Upper lobe of right lung (tissue), 1 donor: Measurements from ENCODE around the gene NDUFAF2. TPM values are rescaled to one million over a fixed set of nuclear protein-coding genes. Genes with fewer than 3 reads are reported as not detected.

Experiments
- ATAC-seq: fragments of 200-7000 bp; cut with Tn5 transposase; one replicate; pipeline ENCODE4 v1.9.1; 2020; ENCODE audit warnings: mild to moderate bottlenecking, moderate library complexity
- DNase-seq: peaks from one replicate; pipeline ENCODE4 v3.0.0-alpha.2; 2020
- H3K27ac ChIP-seq: fragments of 200-600 bp; one replicate; pipeline ENCODE4 v1.8.0; 2022
- H3K27me3 ChIP-seq: fragments of 200-600 bp; one replicate; pipeline ENCODE4 v1.8.0; 2022; ENCODE audit warnings: mild to moderate bottlenecking
- H3K36me3 ChIP-seq: fragments of 200-600 bp; one replicate; pipeline ENCODE4 v1.8.0; 2022
- H3K4me1 ChIP-seq: fragments of 200-600 bp; one replicate; pipeline ENCODE4 v1.8.0; 2022
- H3K4me3 ChIP-seq: fragments of 200-600 bp; one replicate; pipeline ENCODE4 v1.8.0; 2022; ENCODE audit warnings: mild to moderate bottlenecking
- H3K9me3 ChIP-seq: fragments of 200-600 bp; one replicate; pipeline ENCODE4 v1.8.0; 2022
- intact Hi-C: fragments of 100-400 bp; cut with DNase I; formaldehyde crosslinking; loops from one replicate; pipeline ENCODE4 v1.11.0; 2022
- total RNA-seq: library from RNA; stranded (reverse); fragmentation: NEBNext Ultra II Directional; extraction: Animal tissue kit (Norgen Biotek cat#: 25700); gene quantifications from one replicate; pipeline ENCODE4 v1.2.1, GENCODE V29; 2021
- TF ChIP-seq, protein P1 (sequence below): fragments of 200-600 bp; IDR thresholded peaks from one replicate; pipeline ENCODE4 v1.8.0; 2022; ENCODE audit warnings: antibody characterized with exemption
- donor health status: DM: no; HTN: yes; CAD: no; lungs with severe emphysema.

Gene NDUFAF2
- total RNA-seq, 1 donor from 2014 or later: 17.9 TPM

DNA sequence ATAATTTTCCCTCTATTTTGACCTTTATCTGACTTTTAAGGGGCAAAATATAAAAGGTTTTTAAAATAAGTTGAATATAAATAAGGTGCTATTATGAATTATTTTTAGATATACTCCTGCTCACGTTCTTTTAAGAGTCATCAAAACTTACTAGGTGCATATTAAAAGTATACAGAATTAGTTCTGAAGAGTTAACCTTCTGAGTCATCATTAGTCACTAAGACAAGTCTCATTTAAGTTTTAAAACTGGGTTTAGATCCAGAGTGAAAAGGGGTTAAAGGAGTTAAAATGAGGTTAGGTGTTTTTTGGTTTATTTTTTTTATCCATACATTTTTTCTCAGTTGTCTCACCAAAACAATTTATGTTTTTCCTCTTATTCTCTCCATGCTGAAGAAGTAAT is 175.5 kb downstream of the NDUFAF2 start:
- no peaks in the 10 kb centered on the region for H3K27me3 ChIP-seq
- no peak overlapping the region for H3K4me3 ChIP-seq
- ATAC-seq (no peak), DNase-seq (no peak)
- intact Hi-C loops: no loop called here
- H3K36me3 ChIP-seq: no peaks in the 10 kb centered on the region
- H3K9me3 ChIP-seq: no peaks in the 10 kb centered on the region
- TF ChIP-seq, protein P1, sequence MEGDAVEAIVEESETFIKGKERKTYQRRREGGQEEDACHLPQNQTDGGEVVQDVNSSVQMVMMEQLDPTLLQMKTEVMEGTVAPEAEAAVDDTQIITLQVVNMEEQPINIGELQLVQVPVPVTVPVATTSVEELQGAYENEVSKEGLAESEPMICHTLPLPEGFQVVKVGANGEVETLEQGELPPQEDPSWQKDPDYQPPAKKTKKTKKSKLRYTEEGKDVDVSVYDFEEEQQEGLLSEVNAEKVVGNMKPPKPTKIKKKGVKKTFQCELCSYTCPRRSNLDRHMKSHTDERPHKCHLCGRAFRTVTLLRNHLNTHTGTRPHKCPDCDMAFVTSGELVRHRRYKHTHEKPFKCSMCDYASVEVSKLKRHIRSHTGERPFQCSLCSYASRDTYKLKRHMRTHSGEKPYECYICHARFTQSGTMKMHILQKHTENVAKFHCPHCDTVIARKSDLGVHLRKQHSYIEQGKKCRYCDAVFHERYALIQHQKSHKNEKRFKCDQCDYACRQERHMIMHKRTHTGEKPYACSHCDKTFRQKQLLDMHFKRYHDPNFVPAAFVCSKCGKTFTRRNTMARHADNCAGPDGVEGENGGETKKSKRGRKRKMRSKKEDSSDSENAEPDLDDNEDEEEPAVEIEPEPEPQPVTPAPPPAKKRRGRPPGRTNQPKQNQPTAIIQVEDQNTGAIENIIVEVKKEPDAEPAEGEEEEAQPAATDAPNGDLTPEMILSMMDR: no peak
- H3K27ac ChIP-seq: no peak overlapping the region
- H3K4me1 ChIP-seq: no peaks in the 10 kb centered on the region

DNA sequence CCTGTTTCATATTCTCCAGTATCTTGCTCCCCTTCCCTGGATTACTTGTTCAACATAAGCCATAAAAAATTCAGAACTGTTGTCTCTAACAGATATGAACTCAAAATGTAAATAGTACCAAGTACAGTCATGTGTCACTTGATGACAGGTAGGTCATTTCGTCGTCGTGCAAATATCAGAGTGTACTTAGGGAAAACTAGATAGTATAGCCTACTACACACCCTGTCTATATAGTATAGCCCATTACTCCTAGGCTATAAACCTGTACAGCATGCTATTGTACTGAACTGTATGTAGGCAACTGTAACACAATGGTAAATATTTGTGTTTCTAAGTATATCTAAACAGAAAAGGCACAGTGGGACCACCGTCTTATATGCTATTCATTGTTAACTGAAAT is 178.1 kb downstream of the NDUFAF2 start:
- Histone ChIP-seq H3K27ac (no peak overlapping the region), H3K9me3 (no peaks in the 10 kb centered on the region), H3K27me3 (no peaks in the 10 kb centered on the region), H3K4me1 (no peaks in the 10 kb centered on the region), H3K4me3 (no peak overlapping the region), H3K36me3 (no peaks in the 10 kb centered on the region)
- DNase-seq (no peak), ATAC-seq (no peak)
- intact Hi-C loops: no loop called here
- TF ChIP-seq, protein P1: no peak

DNA sequence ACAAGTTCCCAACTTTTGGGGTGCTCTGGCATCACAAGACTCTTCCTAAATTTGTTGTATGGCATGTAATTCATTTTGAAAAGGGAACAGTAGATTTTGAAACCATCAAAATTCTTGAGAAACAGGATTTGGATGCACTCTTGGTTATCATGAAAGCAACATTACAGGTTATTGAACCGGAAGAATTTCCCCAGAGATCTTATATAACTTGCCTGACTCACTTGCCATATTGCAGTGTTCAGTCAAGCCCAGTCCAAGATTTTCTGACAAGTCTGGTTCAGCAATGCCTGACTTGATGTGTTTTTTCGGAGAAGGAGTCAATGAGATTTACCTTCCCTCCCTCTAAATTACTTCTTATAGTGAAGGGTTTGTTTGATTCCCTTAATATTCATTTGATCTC is 185.3 kb downstream of the NDUFAF2 start:
- H3K4me1 ChIP-seq: no peaks in the 10 kb centered on the region
- H3K4me3 ChIP-seq: no peak overlapping the region
- intact Hi-C loops: no loop called here
- no peak overlapping the region for H3K27ac ChIP-seq
- H3K27me3 ChIP-seq: no peaks in the 10 kb centered on the region
- DNase-seq: no peak
- TF ChIP-seq, protein P1: no peak
- no peaks in the 10 kb centered on the region for H3K36me3 ChIP-seq
- no peak for ATAC-seq
- no peaks in the 10 kb centered on the region for H3K9me3 ChIP-seq

DNA sequence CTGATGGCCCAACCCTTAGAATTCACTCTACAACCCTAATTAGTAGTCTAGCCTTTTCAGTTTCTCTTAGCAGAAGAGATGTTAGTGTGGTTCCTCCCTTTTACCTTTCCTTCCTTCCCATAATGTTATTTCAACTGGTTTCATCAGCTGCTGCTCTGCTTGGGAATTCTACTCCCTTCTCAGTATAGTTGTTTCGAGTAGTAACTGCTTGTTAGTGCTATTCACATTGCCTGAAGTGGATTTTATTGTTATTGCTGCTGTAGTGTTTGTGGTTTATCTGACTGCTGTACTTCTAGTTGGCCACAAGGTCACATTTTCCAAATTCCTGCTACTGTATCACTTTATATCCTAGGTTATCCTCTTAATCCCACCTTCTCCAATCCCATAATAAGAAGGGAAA is 187.6 kb downstream of the NDUFAF2 start:
- intact Hi-C loops: no loop called here
- DNase-seq (no peak), ATAC-seq (no peak)
- H3K27ac ChIP-seq: no peak overlapping the region
- H3K36me3 ChIP-seq: no peaks in the 10 kb centered on the region
- no peaks in the 10 kb centered on the region for H3K27me3 ChIP-seq
- no peak overlapping the region for H3K4me3 ChIP-seq
- no peaks in the 10 kb centered on the region for H3K4me1 ChIP-seq
- no peaks in the 10 kb centered on the region for H3K9me3 ChIP-seq
- TF ChIP-seq, protein P1: no peak

DNA sequence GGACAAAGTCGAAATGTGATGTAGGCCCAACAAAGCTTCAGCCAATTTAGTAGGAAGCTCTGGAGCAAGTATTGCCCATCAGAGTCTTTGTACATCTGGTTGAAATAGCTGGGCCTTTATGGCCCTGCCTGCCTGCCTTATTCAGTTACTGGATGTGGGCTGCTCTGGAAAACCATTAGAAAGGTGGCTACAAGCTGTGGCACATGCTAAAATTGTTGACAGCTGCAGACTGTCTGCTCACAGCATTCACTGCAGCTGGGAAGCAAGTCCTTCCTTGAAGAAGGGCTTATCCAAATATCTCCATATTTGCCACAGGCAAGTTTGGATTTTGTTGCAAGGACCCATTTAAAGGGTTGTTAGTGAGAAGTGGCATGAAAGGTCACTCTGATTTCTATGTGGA is 192.8 kb downstream of the NDUFAF2 start:
- DNase-seq: no peak
- TF ChIP-seq, protein P1: no peak
- no peaks in the 10 kb centered on the region for H3K4me1 ChIP-seq
- ATAC-seq: no peak
- no peaks in the 10 kb centered on the region for H3K36me3 ChIP-seq
- no peaks in the 10 kb centered on the region for H3K9me3 ChIP-seq
- no peak overlapping the region for H3K4me3 ChIP-seq
- no peak overlapping the region for H3K27ac ChIP-seq
- no peaks in the 10 kb centered on the region for H3K27me3 ChIP-seq
- intact Hi-C loops: no loop called here
